Measurements from ENCODE around the gene CIAO2B.

CIAO2B gene

GRCh38 chr16:66908116-66908515, 26.1 kb downstream of the CIAO2B start:
- no peak for ATAC-seq
- TF ChIP-seq ZC3H10 (CRISPR knock-in tag; IDR thresholded peaks at IDR 0.05) (no peak), CSRNP3 (CRISPR knock-in tag; IDR thresholded peaks at IDR 0.05) (no peak), ISL1 (CRISPR knock-in tag; IDR thresholded peaks at IDR 0.05) (no peak), OSR1 (CRISPR knock-in tag; IDR thresholded peaks at IDR 0.05) (no peak), TSHZ2 (CRISPR knock-in tag; IDR thresholded peaks at IDR 0.05) (no peak), ZNF70 (CRISPR knock-in tag; IDR thresholded peaks at IDR 0.05) (no peak), ZFP30 (CRISPR knock-in tag; IDR thresholded peaks at IDR 0.05) (no peak), PATZ1 (CRISPR knock-in tag; IDR thresholded peaks at IDR 0.05; ENCODE audit: borderline replicate concordance) (no peak), POU6F1 (CRISPR knock-in tag; IDR thresholded peaks at IDR 0.05; ENCODE audit: borderline replicate concordance, low read depth) (no peak), ARNTL (CRISPR knock-in tag; IDR thresholded peaks at IDR 0.05; ENCODE audit: borderline replicate concordance, low read depth) (no peak), RARB (CRISPR knock-in tag; IDR thresholded peaks at IDR 0.05) (no peak), TOX (CRISPR knock-in tag; IDR thresholded peaks at IDR 0.05; ENCODE audit: borderline replicate concordance) (no peak), SNAI2 (CRISPR knock-in tag; IDR thresholded peaks at IDR 0.05) (no peak), PPARA (CRISPR knock-in tag; IDR thresholded peaks at IDR 0.05; ENCODE audit: borderline replicate concordance) (no peak), CSDC2 (CRISPR knock-in tag; IDR thresholded peaks at IDR 0.05) (no peak), ZFP3 (CRISPR knock-in tag; IDR thresholded peaks at IDR 0.05) (no peak), GLIS3 (CRISPR knock-in tag; IDR thresholded peaks at IDR 0.05) (no peak), TCF4 (CRISPR knock-in tag; IDR thresholded peaks at IDR 0.05; ENCODE audit: borderline replicate concordance) (no peak), ZNF8 (CRISPR knock-in tag; IDR thresholded peaks at IDR 0.05) (no peak), ZNF565 (CRISPR knock-in tag; conservative IDR thresholded peaks at IDR 0.05; ENCODE audit: low read depth) (no peak)

GRCh38 chr16:66906916-66907836, 27.0 kb downstream of the CIAO2B start:
- ATAC-seq, result no peak
- TF ChIP-seq OSR1 (CRISPR knock-in tag; IDR thresholded peaks at IDR 0.05) (no peak), POU6F1 (CRISPR knock-in tag; IDR thresholded peaks at IDR 0.05; ENCODE audit: borderline replicate concordance, low read depth) (no peak)
